ENCODE data around the gene PDE3B.

GRCh38 chr11:14873632-14874031 is 230.0 kb downstream of the PDE3B start:
- TF ChIP-seq CTCF (IDR thresholded peaks at IDR 0.05) (no peak), POLR2A (IDR thresholded peaks at IDR 0.05) (no peak)
